ENCODE data around the gene IPO5.

- TF ChIP-seq CTCF (IDR thresholded peaks at IDR 0.05; ENCODE audit: insufficient read depth, low read length, poor library complexity, severe bottlenecking) (no peak), EZH2phosphoT487 (conservative IDR thresholded peaks at IDR 0.05; ENCODE audit: low read length) (no peak)
These were observed 25.2 kb downstream of the IPO5 start for GRCh38 chr13:97978651-97979050.
